IMR-90 (cell line): ENCODE results near the gene CXCR6. TPM values are rescaled to one million over a fixed set of nuclear protein-coding genes. Genes with fewer than 3 reads are reported as not detected.

ENCODE experiments used
- ATAC-seq: fragments of 200-7000 bp; cut with Tn5 transposase; 2 replicates; pipeline ENCODE4 v1.9.1; 2020; ENCODE audit warnings: low read depth, mild to moderate bottlenecking, moderate library complexity
- BruUV-seq: library from RNA; stranded (reverse); fragments of 400-500 nt; replicated peaks from 2 replicates; lab custom pipeline; 2021; lab: Mats Ljungman, UMichigan
- CTCF ChIA-PET: fragments of 300-600 bp; formaldehyde crosslinking; extraction: SDS; loops from one replicate; lab custom pipeline; 2021; ENCODE audit warnings: antibody characterized with exemption; lab: Yijun Ruan, JAX
- POLR2A ChIA-PET: fragments of 300-600 bp; sonication (Branson Sonifier 250); formaldehyde crosslinking; loops from one replicate; lab custom pipeline; 2022; ENCODE audit warnings: antibody characterized with exemption; ENCODE audit not compliant: unreplicated experiment; lab: Charles Lee
- DNase-seq: peaks from one replicate; pipeline ENCODE4 v3.0.0; 2013
- H2AFZ ChIP-seq: replicated peaks from 2 replicates; pipeline ENCODE3; 2013; ENCODE audit warnings: low read length, mild to moderate bottlenecking; ENCODE audit not compliant: poor library complexity
- H2AK5ac ChIP-seq: 2 replicates; pipeline ENCODE4 v1.6.1; 2013; ENCODE audit warnings: low read depth, low read length, inconsistent platforms
- H2AK9ac ChIP-seq: replicated peaks from 2 replicates; pipeline ENCODE3; 2013; ENCODE audit warnings: mild to moderate bottlenecking, low read depth, low read length, moderate library complexity; ENCODE audit not compliant: poor library complexity
- H2BK120ac ChIP-seq: 2 replicates; pipeline ENCODE4 v1.6.1; 2013; ENCODE audit warnings: low read depth, low read length, inconsistent platforms
- H2BK15ac ChIP-seq: 3 replicates; pipeline ENCODE4 v1.6.1; 2013; ENCODE audit warnings: low read depth, low read length, inconsistent platforms
- H2BK20ac ChIP-seq: 2 replicates; pipeline ENCODE4 v1.6.1; 2013; ENCODE audit warnings: low read depth, mild to moderate bottlenecking, inconsistent platforms, low read length, moderate library complexity
- H2BK5ac ChIP-seq: 2 replicates; pipeline ENCODE4 v1.6.1; 2013; ENCODE audit warnings: mild to moderate bottlenecking, low read depth, low read length, inconsistent platforms; ENCODE audit not compliant: poor library complexity, severe bottlenecking
- H3K14ac ChIP-seq: replicated peaks from 2 replicates; pipeline ENCODE4 v1.6.1; 2013; ENCODE audit warnings: low read depth, low read length, inconsistent platforms
- H3K18ac ChIP-seq: 2 replicates; pipeline ENCODE4 v1.6.1; 2013; ENCODE audit warnings: low read depth, low read length, control low read depth
- H3K23ac ChIP-seq: 2 replicates; pipeline ENCODE4 v1.6.1; 2013; ENCODE audit warnings: low read depth, low read length, inconsistent platforms
- H3K27ac ChIP-seq: 2 replicates; pipeline ENCODE4 v1.5.1; 2013; ENCODE audit warnings: mild to moderate bottlenecking, control low read depth, low read length; ENCODE audit not compliant: insufficient read depth
- H3K27me3 ChIP-seq: 2 replicates; pipeline ENCODE4 v1.6.1; 2013; ENCODE audit warnings: low read length; ENCODE audit not compliant: control insufficient read depth, insufficient read depth
- H3K36me3 ChIP-seq: 2 replicates; pipeline ENCODE4 v1.6.1; 2013; ENCODE audit warnings: low read length, mixed read lengths; ENCODE audit not compliant: control insufficient read depth, insufficient read depth
- H3K4ac ChIP-seq: 2 replicates; pipeline ENCODE4 v1.6.1; 2013; ENCODE audit warnings: low read depth, low read length, inconsistent platforms
- H3K4me1 ChIP-seq: 2 replicates; pipeline ENCODE4 v1.6.1; 2013; ENCODE audit warnings: low read length, mixed read lengths; ENCODE audit not compliant: control insufficient read depth, insufficient read depth
- H3K4me2 ChIP-seq: 2 replicates; pipeline ENCODE4 v1.6.1; 2013; ENCODE audit warnings: low read depth, mild to moderate bottlenecking, control low read depth, low read length, moderate library complexity
- H3K4me3 ChIP-seq: 2 replicates; pipeline ENCODE4 v1.5.1; 2013; ENCODE audit warnings: low read depth, mild to moderate bottlenecking, control low read depth, low read length, moderate library complexity; ENCODE audit not compliant: insufficient read depth
- H3K56ac ChIP-seq: 2 replicates; pipeline ENCODE4 v1.6.1; 2013; ENCODE audit warnings: low read length, inconsistent platforms; ENCODE audit not compliant: insufficient read depth; ENCODE audit errors: extremely low read depth
- H3K79me1 ChIP-seq, 2 experiments: 2 replicates each; pipeline ENCODE4 v1.6.1; 2013; ENCODE audit warnings: low read length in 2 of 2, inconsistent platforms in 1 of 2, low read depth in 1 of 2
- H3K9ac ChIP-seq: 2 replicates; pipeline ENCODE4 v1.6.1; 2013; ENCODE audit warnings: low read depth, low read length, control low read depth
- H3K9me1 ChIP-seq: 2 replicates; pipeline ENCODE4 v1.6.1; 2013; ENCODE audit warnings: low read length, inconsistent platforms; ENCODE audit not compliant: insufficient read depth
- H3K9me3 ChIP-seq: 2 replicates; pipeline ENCODE4 v1.6.1; 2013; ENCODE audit warnings: low read length; ENCODE audit not compliant: control insufficient read depth, insufficient read depth
- H4K20me1 ChIP-seq: 2 replicates; pipeline ENCODE4 v1.6.1; 2013; ENCODE audit warnings: low read length, inconsistent platforms; ENCODE audit not compliant: insufficient read depth
- H4K5ac ChIP-seq: 2 replicates; pipeline ENCODE4 v1.6.1; 2013; ENCODE audit warnings: mild to moderate bottlenecking, low read depth, low read length, control low read depth
- H4K8ac ChIP-seq, 2 experiments: 2 replicates each; pipeline ENCODE4 v1.6.1; 2013; ENCODE audit warnings: low read depth in 2 of 2, low read length in 2 of 2, control low read depth in 1 of 2, inconsistent platforms in 1 of 2
- H4K91ac ChIP-seq: 2 replicates; pipeline ENCODE4 v1.6.1; 2013; ENCODE audit warnings: low read depth, low read length, inconsistent platforms; ENCODE audit not compliant: insufficient read depth
- BHLHE40 ChIP-seq: fragments of 150-350 bp; IDR thresholded peaks from 2 replicates; pipeline ENCODE4 v1.6.1; 2016; ENCODE audit warnings: mild to moderate bottlenecking, low read depth, low read length
- CEBPB ChIP-seq: IDR thresholded peaks from 2 replicates; pipeline ENCODE4 v1.6.1; 2012; ENCODE audit warnings: low read depth, low read length, improper control_type of control experiment
- CHD1 ChIP-seq: IDR thresholded peaks from 2 replicates; pipeline ENCODE4 v1.6.1; 2012; ENCODE audit warnings: low read depth, low read length, improper control_type of control experiment
- FOS ChIP-seq: fragments of 150-350 bp; IDR thresholded peaks from 2 replicates; pipeline ENCODE4 v1.6.1; 2016; ENCODE audit warnings: low read depth, low read length
- MAFK ChIP-seq: IDR thresholded peaks from 2 replicates; pipeline ENCODE4 v1.6.1; 2012; ENCODE audit warnings: low read depth, low read length, improper control_type of control experiment
- MAZ ChIP-seq: IDR thresholded peaks from 2 replicates; pipeline ENCODE4 v1.6.1; 2012; ENCODE audit warnings: low read depth, mild to moderate bottlenecking, low read length, improper control_type of control experiment, moderate library complexity, borderline replicate concordance
- MXI1 ChIP-seq: IDR thresholded peaks from 2 replicates; pipeline ENCODE4 v1.6.1; 2012; ENCODE audit warnings: low read depth, mild to moderate bottlenecking, low read length, moderate library complexity, borderline replicate concordance
- POLR2A ChIP-seq: IDR thresholded peaks from 2 replicates; pipeline ENCODE4 v1.6.1; 2012; ENCODE audit warnings: mild to moderate bottlenecking, low read depth, low read length
- RAD21 ChIP-seq: IDR thresholded peaks from 2 replicates; pipeline ENCODE4 v1.6.1; 2012; ENCODE audit warnings: low read length, improper control_type of control experiment
- RCOR1 ChIP-seq: IDR thresholded peaks from 2 replicates; pipeline ENCODE4 v1.6.1; 2012; ENCODE audit warnings: mild to moderate bottlenecking, low read length, improper control_type of control experiment; ENCODE audit not compliant: insufficient replicate concordance
- RFX5 ChIP-seq: IDR thresholded peaks from 2 replicates; pipeline ENCODE4 v1.8.0; 2012; ENCODE audit warnings: low read depth, mild to moderate bottlenecking, low read length, moderate library complexity
- SMC3 ChIP-seq: fragments of 150-350 bp; IDR thresholded peaks from 2 replicates; pipeline ENCODE4 v1.6.1; 2016; ENCODE audit warnings: low read depth, mild to moderate bottlenecking, antibody characterized with exemption, low read length, moderate library complexity
- WGBS, 2 experiments: methylation state at CpG; one replicate each; pipeline versions ENCODE4 v1.1.5 to v1.1.7; 2013; ENCODE audit warnings: missing lambda C conversion rate in 2 of 2; ENCODE audit not compliant: insufficient read length in 1 of 2; ENCODE audit errors: extremely low coverage in 2 of 2; 5-methylcytosine and 5-hydroxymethylcytosine counted together
- dilution Hi-C: fragments of 300-500 bp; cut with HindIII; formaldehyde crosslinking; loops from one replicate; pipeline ENCODE4 v1.14.3; 2018; ENCODE audit warnings: low sequenced_read_pairs; ENCODE audit not compliant: unreplicated experiment
- in situ Hi-C: fragments of 300-500 bp; cut with MboI; formaldehyde crosslinking; loops from 3 replicates; pipeline ENCODE4 v1.14.3; 2019; ENCODE audit warnings: low sequenced_read_pairs, inconsistent platforms, mixed read lengths
- intact Hi-C: fragments of 100-400 bp; cut with micrococcal nuclease; formaldehyde crosslinking; loops from 2 replicates; pipeline ENCODE4 v1.10.0; 2022
- polyA plus RNA-seq, 3 experiments: library from polyadenylated mRNA; depleted of rRNA; stranded (reverse); fragments of >200 nt; gene quantifications; 2 replicates each; pipeline ENCODE4 v1.2.3, GENCODE V29; 2012; ENCODE audit warnings: low replicate concordance in 1 of 3
- total RNA-seq: library from RNA; depleted of rRNA; stranded (reverse); fragments of >200 nt; gene quantifications from 2 replicates; pipeline ENCODE4 v1.2.3, GENCODE V29; 2012
- TF ChIP-seq, protein P1 (sequence below): fragments of 150-350 bp; IDR thresholded peaks from 2 replicates; pipeline ENCODE4 v1.6.1; 2017; ENCODE audit warnings: mild to moderate bottlenecking, antibody characterized with exemption, low read length, low read depth
- TF ChIP-seq, protein P2 (sequence below): fragments of 150-350 bp; IDR thresholded peaks from 2 replicates; pipeline ENCODE4 v1.6.1; 2016; ENCODE audit warnings: low read depth, mild to moderate bottlenecking, low read length, moderate library complexity, borderline replicate concordance

CXCR6 gene
- total and polyA plus RNA-seq, 2 of the 4 experiments (the other 2 are of a cell fraction): not detected

DNA sequence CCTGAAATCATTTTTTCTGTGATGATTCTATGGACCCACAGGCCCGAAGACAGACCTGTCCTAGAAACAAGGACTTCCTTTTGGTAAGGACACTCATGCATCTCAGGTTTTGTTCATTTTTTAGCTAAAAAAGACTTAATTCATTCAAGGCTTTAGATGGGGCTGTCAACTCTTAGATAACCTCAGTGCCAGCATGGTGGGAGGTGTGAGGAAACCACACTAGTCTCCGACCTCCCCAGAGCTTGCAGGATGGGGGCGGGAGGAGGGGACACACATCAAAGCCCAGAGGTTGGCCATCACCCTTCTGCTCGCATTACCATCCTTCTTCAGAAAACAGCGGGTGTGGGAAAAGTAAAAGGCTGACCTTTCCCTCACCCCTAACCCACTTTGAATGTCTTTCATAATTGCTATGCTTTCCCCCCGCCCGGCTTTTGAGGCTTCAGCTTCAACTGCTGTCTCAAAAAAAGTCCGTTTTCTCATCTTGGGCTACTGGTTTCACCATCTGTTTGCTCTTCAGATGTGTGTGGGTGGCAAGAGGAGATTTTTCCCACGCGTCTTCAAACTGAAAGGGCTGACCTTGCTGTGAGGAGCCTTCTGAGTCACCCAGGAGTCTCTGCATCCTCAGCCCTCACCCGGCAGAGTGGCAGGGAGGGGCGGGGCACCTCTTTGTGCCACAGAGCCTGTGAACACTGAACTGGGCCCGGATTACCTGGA, 27.6 kb upstream of the CXCR6 start (continued):
- no peak for TF ChIP-seq BHLHE40

DNA sequence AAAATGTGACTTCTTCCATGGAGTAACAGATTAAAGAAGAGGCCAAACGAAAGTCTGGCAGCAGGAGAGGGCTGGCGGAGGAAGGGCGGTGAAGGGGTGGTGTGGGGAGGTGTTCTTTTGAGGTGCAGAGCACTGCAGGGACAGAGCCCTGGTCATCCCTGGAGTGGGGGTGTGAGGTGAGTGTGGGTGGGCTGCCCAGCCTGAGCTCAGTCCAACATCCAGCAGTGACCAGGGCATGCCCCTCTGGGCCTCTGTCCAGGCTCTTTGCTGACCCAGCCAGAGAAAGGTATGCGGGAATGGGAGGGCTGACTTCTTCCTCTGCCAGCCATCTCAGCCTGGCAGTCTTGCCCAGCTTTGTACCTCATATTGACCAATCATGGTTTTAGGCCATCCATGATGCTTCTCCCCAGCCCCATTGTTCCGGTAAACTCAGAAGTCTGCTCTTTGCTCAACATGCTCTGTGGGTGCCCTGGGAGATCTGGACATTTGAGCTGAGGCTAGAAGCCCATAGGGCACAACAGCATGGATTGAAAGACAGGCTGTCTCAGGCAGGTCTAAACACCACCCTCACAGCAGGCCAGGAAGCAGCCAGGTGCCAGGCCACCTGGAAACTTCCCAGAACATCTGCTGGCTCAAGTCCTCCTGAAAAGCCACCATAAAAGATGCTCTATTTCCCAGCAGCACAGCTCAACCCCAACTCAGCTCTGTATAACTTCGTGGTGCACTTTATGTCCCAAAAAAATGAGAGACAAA, 25.9 kb upstream of the CXCR6 start:
- Histone ChIP-seq H3K23ac (no peak overlapping the region), H2BK15ac (no peak overlapping the region), H3K27me3 (no peaks in the 10 kb centered on the region), H3K36me3 (peaks cover 20% of the 10 kb centered on the region), H2AK9ac (peak overlapping the region; percentile 34), H4K5ac (no peak overlapping the region), H2BK20ac (no peak overlapping the region), H4K20me1 (no peaks in the 10 kb centered on the region), H3K27ac (no peak overlapping the region), H3K14ac (no peak overlapping the region), H4K8ac (no peak overlapping the region), H3K4me2 (no peak overlapping the region), H2BK5ac (no peak overlapping the region), H3K4me1 (peaks cover 6% of the 10 kb centered on the region), H3K4me3 (no peak overlapping the region), H4K91ac (no peak overlapping the region), H2AK5ac (no peak overlapping the region), H3K79me1 (no peaks in the 10 kb centered on the region), H3K18ac (no peak overlapping the region), H2AFZ (no peak overlapping the region), H2BK120ac (no peak overlapping the region), H3K4ac (no peak overlapping the region), H3K9me3 (no peaks in the 10 kb centered on the region), H3K56ac (no peak overlapping the region), H3K9me1 (no peaks in the 10 kb centered on the region; the same call in 1 of the 2 replicates), H3K9ac (no peak overlapping the region)
- intact Hi-C loops: no loop called here
- ChIA-PET CTCF (no interaction called here), POLR2A (no interaction called here)
- no peak for ATAC-seq
- no peak for DNase-seq
- in situ Hi-C loops: no loop called here
- dilution Hi-C loops: no loop called here
- WGBS, 2 experiments: 100% methylated on average over 1 of the region's 6 CpGs; no CpG with 5 or more reads in 1 of the 2 experiments
- no TSS peak for BruUV-seq
- TF ChIP-seq BHLHE40 (no peak), RFX5 (no peak), MAZ (no peak), SMC3 (no peak), RCOR1 (no peak), CHD1 (no peak), RAD21 (no peak), MXI1 (no peak), MAFK (no peak), CEBPB (no peak), POLR2A (no peak), FOS (no peak)
- TF ChIP-seq, protein P1, sequence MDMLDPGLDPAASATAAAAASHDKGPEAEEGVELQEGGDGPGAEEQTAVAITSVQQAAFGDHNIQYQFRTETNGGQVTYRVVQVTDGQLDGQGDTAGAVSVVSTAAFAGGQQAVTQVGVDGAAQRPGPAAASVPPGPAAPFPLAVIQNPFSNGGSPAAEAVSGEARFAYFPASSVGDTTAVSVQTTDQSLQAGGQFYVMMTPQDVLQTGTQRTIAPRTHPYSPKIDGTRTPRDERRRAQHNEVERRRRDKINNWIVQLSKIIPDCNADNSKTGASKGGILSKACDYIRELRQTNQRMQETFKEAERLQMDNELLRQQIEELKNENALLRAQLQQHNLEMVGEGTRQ: no peak
- TF ChIP-seq, protein P2, sequence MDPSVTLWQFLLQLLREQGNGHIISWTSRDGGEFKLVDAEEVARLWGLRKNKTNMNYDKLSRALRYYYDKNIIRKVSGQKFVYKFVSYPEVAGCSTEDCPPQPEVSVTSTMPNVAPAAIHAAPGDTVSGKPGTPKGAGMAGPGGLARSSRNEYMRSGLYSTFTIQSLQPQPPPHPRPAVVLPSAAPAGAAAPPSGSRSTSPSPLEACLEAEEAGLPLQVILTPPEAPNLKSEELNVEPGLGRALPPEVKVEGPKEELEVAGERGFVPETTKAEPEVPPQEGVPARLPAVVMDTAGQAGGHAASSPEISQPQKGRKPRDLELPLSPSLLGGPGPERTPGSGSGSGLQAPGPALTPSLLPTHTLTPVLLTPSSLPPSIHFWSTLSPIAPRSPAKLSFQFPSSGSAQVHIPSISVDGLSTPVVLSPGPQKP: no peak
